ENCODE results near the gene PGM5. TPM values are rescaled to one million over a fixed set of nuclear protein-coding genes. Genes with fewer than 3 reads are reported as not detected.
A peak's percentile ranks its signal among the peaks of the same experiment; 100 is the strongest.

PGM5 gene
- total and polyA plus RNA-seq, 8 donors, result 12.7 to 61.3 (median 52.0) TPM

GRCh38 chr9:68555437-68556150 is 199.2 kb downstream of the PGM5 start:
- peaks cover 0 to 25% of the 10 kb centered on the region in 2 donors for H3K4me1 ChIP-seq
- no peaks in the 10 kb centered on the region for H3K36me3 ChIP-seq
- no peaks in the 10 kb centered on the region for H3K27me3 ChIP-seq
- DNase-seq (no peak), ATAC-seq (no peak)
- H3K27ac ChIP-seq, result no peak overlapping the region
- intact Hi-C loops (cut with DNase I), result no loop called here
- H3K9me3 ChIP-seq, result no peaks in the 10 kb centered on the region
- no peak for TF ChIP-seq CTCF (IDR thresholded peaks at IDR 0.05)
- H3K4me3 ChIP-seq, result no peak overlapping the region

GRCh38 chr9:68558545-68558944 is 202.1 kb downstream of the PGM5 start:
- intact Hi-C loops (cut with DNase I), result no loop called here
- H3K4me1 ChIP-seq, result peaks cover 0 to 35% of the 10 kb centered on the region in 2 donors
- H3K27ac ChIP-seq, result no peak overlapping the region
- H3K4me3 ChIP-seq, result no peak overlapping the region
- H3K27me3 ChIP-seq, result no peaks in the 10 kb centered on the region
- no peaks in the 10 kb centered on the region for H3K9me3 ChIP-seq
- no peak for ATAC-seq
- H3K36me3 ChIP-seq, result no peaks in the 10 kb centered on the region
- DNase-seq, result no peak
- TF ChIP-seq CTCF (IDR thresholded peaks at IDR 0.05), result no peak

- intact Hi-C loops (cut with DNase I), result no loop called here
- H3K27ac ChIP-seq, result peak overlapping the region in 1 of 2 donors; percentile 86
- no peaks in the 10 kb centered on the region for H3K9me3 ChIP-seq
- no peak overlapping the region for H3K4me3 ChIP-seq
- TF ChIP-seq CTCF (IDR thresholded peaks at IDR 0.05), result peak; percentile 12 to 62
- H3K27me3 ChIP-seq, result no peaks in the 10 kb centered on the region
- DNase-seq, result peak; percentile 26 to 81 (median 62)
- H3K36me3 ChIP-seq, result no peaks in the 10 kb centered on the region
- ATAC-seq, result peak; percentile 76
- H3K4me1 ChIP-seq, result peaks cover 0 to 52% of the 10 kb centered on the region in 2 donors
These were observed 203.8 kb downstream of the PGM5 start for GRCh38 chr9:68560071-68560844.

- intact Hi-C loops (cut with DNase I), result no loop called here
These were observed 206.1 kb downstream of the PGM5 start for GRCh38 chr9:68562461-68562860.

More at GRCh38 chr9:68562461-68562860, 206.1 kb downstream of the PGM5 start:
- ATAC-seq, result no peak
- DNase-seq, result no peak
- peaks cover 0 to 57% of the 10 kb centered on the region in 2 donors for H3K4me1 ChIP-seq
- no peaks in the 10 kb centered on the region for H3K36me3 ChIP-seq
- H3K27me3 ChIP-seq, result no peaks in the 10 kb centered on the region
- H3K27ac ChIP-seq, result no peak overlapping the region
- no peak overlapping the region for H3K4me3 ChIP-seq
- H3K9me3 ChIP-seq, result no peaks in the 10 kb centered on the region
- TF ChIP-seq CTCF (IDR thresholded peaks at IDR 0.05), result no peak

Measured in left lung (tissue), 10 donors.